ENCODE results near the gene MOV10L1. TPM values are rescaled to one million over a fixed set of nuclear protein-coding genes. Genes with fewer than 3 reads are reported as not detected.

MOV10L1 gene
- total RNA-seq, 1 experiment from 2014 or later = not detected

DNA sequence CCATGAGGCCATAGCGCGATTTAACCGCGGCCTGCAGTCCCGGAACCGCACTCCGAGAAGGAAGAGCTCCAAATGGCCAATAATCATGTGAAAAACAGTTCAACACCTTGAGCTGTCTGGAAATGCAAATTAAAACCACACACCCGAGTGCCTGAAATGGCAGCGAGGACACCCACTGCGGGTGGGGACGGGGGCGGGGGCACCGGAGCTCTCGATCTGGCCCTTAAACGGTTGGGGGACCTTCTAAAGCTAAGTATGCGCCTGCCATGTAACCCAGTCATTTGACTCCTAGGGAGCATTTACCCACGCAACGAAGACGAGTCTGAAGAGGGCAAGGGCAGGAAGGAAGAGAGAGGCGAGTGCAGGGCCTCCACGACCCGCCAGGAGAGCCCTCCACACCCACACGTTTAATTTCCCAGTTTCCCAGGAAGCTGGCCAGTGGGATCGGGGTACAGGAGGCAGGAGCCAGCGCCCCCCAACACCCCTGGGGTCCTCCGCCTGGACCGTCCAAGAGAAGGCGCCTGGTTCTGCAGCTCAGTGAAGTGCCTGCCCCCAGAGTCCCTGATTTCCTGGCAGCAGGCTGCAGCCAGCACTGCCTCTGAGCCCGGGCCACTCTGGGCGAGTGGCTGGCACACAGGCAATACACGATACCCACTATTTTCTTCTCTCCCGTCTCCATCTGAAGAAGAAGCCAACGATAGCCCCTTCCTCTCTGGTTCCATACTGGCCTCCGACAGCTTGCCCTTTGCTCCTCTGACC is 33.4 kb upstream of the MOV10L1 start:
- no peak for DNase-seq
- H3K9me3 ChIP-seq = peaks cover 3% of the 10 kb centered on the region; the same call in 1 of the 2 replicates
- no peaks in the 10 kb centered on the region for H3K36me3 ChIP-seq
- H3K27me3 ChIP-seq = no peaks in the 10 kb centered on the region; the same call in 1 of the 2 replicates
- no peak overlapping the region for H3K4me3 ChIP-seq

DNA sequence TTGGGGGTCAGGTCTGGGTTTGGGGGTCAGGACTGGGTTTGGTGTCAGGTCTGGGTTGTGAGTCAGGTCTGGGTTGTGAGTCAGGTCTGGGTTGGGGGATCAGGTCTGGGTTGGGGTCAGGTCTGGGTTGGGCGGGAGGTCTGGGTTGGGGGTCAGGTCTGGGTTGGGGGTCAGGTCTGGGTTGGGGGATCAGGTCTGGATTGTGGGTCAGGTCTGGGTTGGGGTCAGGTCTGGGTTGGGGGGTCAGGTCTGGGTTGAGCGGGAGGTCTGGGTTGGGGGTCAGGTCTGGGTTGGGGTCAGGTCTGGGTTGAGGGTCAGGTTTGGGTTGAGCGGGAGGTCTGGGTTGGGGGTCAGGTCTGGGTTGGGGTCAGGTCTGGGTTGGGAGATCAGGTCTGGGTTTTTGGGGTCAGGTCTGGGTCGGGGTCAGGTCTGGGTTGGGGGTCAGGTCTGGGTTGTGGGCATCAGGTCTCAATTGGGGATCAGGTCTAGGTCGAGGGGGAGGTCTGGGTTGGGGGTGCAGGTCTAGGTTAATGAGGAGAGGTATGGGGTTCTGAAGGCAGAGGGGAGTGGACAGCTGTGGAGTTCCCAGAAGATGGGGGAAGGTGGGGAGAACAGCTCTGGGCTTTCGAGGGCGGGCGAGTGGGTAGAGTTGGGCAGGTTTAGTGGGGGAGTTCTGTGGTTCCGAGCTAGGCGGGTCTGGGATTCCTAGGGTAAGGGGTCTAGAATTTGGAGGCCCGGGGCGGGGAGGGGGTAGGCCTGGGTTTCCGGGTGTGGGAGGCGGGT is 32.3 kb upstream of the MOV10L1 start:
- H3K4me3 ChIP-seq = no peak overlapping the region
- H3K36me3 ChIP-seq = no peaks in the 10 kb centered on the region
- no peaks in the 10 kb centered on the region for H3K27me3 ChIP-seq
- no peak for DNase-seq
- H3K9me3 ChIP-seq = peaks cover 3% of the 10 kb centered on the region; the same call in 1 of the 2 replicates

- Histone ChIP-seq H3K36me3 (no peaks in the 10 kb centered on the region), H3K9me3 (peaks cover 3% of the 10 kb centered on the region; the same call in 1 of the 2 replicates), H3K27me3 (no peaks in the 10 kb centered on the region), H3K4me3 (no peak within 1 kb of the TSS)
- DNase-seq = no peak
These were observed 31.5 kb upstream of the MOV10L1 start, which contains the start of gene TTLL8 for GRCh38 chr22:50058061-50058905. TTLL8 (minus strand) TSS chr22:50058298.

DNA sequence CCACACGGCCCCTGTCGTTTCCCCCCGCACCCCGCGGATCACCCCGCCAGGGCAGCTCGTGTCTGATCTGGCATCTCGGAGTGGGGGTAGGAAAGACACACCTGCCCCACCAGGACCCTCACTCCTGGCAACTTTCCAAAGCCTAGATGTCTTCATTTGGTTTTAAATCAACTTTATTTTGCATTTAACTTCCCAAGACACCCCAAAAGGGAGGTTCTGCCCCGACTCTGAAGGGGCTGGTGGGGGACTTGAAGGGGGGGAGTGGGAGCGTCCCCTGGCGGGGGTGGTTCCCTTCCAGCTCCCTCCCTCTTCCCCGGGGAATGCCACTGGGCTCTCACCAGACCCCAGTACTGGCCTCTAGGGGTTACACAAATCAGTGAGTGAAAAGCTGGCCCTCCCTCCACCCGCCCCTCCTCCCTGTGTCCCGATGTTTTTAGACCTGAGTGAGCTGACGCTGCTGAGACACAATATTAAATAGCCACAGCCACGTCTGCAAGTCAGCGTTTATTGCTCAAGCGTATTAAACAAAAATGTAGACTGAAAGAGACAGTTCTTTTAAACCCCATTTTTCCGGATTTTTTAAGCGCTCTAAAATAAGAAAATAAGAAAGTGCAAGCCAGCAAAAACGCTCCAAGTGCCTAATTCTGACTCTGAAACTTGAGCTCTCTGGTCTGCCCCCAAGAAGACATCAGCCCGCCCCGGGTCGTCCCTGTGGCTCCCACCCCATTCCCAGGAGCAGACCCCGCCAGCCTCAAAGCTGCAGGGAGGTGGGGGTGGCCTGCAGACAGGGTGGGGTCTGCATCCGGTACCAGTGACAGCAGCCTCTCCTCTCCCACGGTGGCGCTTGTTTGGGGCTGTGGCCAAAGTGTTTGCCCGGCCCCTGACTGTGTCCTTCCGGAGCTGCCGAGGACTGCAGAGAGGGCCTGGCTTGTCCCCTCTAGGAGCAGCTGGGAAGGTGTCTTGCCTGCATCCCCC is 30.6 kb upstream of the MOV10L1 start:
- Histone ChIP-seq H3K27me3 (no peaks in the 10 kb centered on the region), H3K4me3 (no peak overlapping the region), H3K36me3 (no peaks in the 10 kb centered on the region), H3K9me3 (no peaks in the 10 kb centered on the region)
- peak; percentile 10 for DNase-seq

DNA sequence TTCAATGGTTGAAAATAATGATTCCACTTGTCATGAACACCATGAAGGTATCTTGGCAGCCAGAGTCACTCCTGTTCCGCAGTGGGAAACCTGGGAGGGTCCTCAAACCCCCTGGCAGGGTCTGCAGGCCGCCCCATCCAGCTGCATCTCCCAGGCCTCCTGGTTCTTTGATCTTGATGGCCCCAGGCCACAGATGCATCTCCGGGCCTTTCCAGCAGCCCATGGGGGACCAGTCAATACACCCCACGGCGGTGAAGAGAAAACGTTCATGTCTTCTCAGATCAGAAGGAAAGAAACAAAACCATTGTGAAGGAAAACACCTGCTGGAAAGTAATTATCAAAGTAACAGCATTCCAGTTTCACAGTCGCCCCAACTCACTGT is 29.9 kb upstream of the MOV10L1 start:
- no peaks in the 10 kb centered on the region for H3K27me3 ChIP-seq
- no peaks in the 10 kb centered on the region for H3K9me3 ChIP-seq
- no peaks in the 10 kb centered on the region for H3K36me3 ChIP-seq
- no peak for DNase-seq
- H3K4me3 ChIP-seq = no peak overlapping the region

GRCh38 chr22:50060441-50061140 is 29.2 kb upstream of the MOV10L1 start:
- Histone ChIP-seq H3K9me3 (no peaks in the 10 kb centered on the region), H3K27me3 (no peaks in the 10 kb centered on the region), H3K36me3 (no peaks in the 10 kb centered on the region), H3K4me3 (no peak overlapping the region)
- DNase-seq = no peak

DNA sequence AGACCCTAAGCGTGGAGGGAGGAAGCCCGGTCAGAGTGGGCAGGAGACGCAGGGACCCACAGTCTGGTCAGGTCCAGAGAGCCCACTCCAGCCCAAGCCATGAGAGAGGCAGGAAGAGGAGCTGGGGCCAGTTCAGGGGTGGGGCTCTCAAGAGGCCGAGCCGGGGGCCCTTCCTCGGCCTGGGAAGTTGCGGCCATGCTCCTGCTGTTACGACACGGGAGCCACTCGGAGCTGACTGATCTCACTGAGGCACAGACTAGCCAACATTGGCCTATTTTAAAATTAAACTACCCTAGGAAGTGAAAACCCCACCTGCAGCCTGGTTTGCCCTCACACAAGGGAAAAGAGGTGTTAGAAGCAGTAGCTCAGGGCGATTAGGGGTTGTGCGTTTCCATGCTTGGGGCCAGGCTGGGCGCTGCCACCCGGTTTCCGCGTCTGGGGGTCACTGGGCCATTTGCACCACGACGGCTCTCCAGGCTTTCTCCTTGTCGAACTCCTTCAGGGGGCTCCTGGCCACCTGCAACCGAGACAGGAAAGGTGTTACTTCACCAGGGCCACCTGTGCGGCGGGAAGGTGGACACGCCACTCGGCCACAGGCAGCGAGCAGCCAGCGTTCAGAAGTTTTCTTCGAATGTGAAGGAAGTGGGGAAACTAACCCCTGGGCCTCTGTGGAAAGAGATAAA is 28.5 kb upstream of the MOV10L1 start:
- Histone ChIP-seq H3K9me3 (no peaks in the 10 kb centered on the region), H3K27me3 (no peaks in the 10 kb centered on the region), H3K36me3 (no peaks in the 10 kb centered on the region), H3K4me3 (no peak overlapping the region)
- DNase-seq = no peak

DNA sequence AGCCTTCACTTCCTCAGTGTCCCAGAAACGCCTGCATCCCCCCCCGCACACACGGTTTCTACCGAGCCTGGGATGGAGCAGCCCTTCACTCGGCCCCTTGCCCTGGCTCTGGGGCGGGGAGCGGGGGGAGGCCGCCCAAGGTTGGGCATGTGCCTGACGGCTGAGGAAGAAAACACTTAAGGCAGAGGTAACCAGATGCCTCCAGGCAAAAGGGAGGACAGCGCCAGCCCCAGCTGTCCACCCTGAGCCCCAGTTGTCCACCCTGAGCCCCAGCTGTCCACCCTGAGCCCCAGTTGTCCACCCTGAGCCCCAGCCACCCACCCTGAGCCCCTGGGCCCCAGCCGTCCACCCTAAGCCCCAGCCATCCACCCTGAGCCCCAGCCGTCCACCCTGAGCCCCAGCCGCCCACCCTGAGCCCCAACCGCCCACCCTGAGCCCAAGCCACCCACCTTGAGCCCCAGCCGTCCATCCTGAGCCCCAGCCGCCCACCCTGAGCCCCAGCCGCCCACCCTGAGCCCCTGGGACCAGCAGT is 27.9 kb upstream of the MOV10L1 start:
- no peaks in the 10 kb centered on the region for H3K9me3 ChIP-seq
- no peaks in the 10 kb centered on the region for H3K36me3 ChIP-seq
- no peak overlapping the region for H3K4me3 ChIP-seq
- no peak for DNase-seq
- H3K27me3 ChIP-seq = no peaks in the 10 kb centered on the region

- Histone ChIP-seq H3K27me3 (no peaks in the 10 kb centered on the region), H3K9me3 (no peaks in the 10 kb centered on the region), H3K4me3 (no peak overlapping the region), H3K36me3 (no peaks in the 10 kb centered on the region)
- DNase-seq = no peak
These were observed 27.2 kb upstream of the MOV10L1 start for GRCh38 chr22:50062509-50063135.

- Histone ChIP-seq H3K27me3 (no peaks in the 10 kb centered on the region), H3K4me3 (no peak overlapping the region)
These were observed 26.0 kb upstream of the MOV10L1 start for GRCh38 chr22:50063589-50064393.

GRCh38 chr22:50064453-50064852 is 25.4 kb upstream of the MOV10L1 start:
- Histone ChIP-seq H3K36me3 (no peaks in the 10 kb centered on the region), H3K4me3 (no peak overlapping the region), H3K9me3 (no peaks in the 10 kb centered on the region), H3K27me3 (no peaks in the 10 kb centered on the region)
- DNase-seq = no peak

More at GRCh38 chr22:50063589-50064393, 26.0 kb upstream of the MOV10L1 start:
- H3K36me3 ChIP-seq = no peaks in the 10 kb centered on the region
- H3K9me3 ChIP-seq = no peaks in the 10 kb centered on the region
- DNase-seq = no peak

GRCh38 chr22:50067244-50067643 is 22.6 kb upstream of the MOV10L1 start:
- Histone ChIP-seq H3K36me3 (no peaks in the 10 kb centered on the region), H3K27me3 (no peaks in the 10 kb centered on the region), H3K9me3 (no peaks in the 10 kb centered on the region), H3K4me3 (no peak overlapping the region)
- DNase-seq = no peak

DNA sequence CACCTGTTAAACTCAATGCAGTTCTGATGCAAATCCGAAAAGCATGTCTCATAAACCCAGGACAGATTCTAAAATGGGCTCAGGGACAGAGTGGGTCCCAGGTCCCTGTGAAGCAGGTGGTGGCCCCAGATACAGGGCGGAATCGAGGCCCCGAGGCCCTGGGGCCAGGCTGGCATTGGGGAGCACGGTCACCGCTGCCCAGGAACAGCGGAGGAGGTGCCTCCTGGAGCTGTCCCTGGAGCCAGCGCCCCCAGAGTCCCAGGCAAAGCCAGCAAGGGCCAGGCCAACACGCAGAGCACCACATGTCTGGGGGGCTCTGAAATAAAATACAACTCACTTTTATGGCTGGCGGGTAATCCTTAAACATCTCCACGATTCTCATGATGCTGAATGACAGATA is 21.7 kb upstream of the MOV10L1 start:
- Histone ChIP-seq H3K27me3 (no peaks in the 10 kb centered on the region), H3K9me3 (no peaks in the 10 kb centered on the region), H3K36me3 (no peaks in the 10 kb centered on the region)

GRCh38 chr22:50070366-50070765 is 19.4 kb upstream of the MOV10L1 start:
- no peak for DNase-seq
- no peaks in the 10 kb centered on the region for H3K27me3 ChIP-seq
- H3K9me3 ChIP-seq = no peaks in the 10 kb centered on the region
- no peak overlapping the region for H3K4me3 ChIP-seq
- H3K36me3 ChIP-seq = no peaks in the 10 kb centered on the region

More for the DNA sequence above, 21.7 kb upstream of the MOV10L1 start:
- H3K4me3 ChIP-seq = no peak overlapping the region
- no peak for DNase-seq

Data from MG63 (cell line).